ENCODE measurements around the gene AFG3L2.

Gene AFG3L2

DNA sequence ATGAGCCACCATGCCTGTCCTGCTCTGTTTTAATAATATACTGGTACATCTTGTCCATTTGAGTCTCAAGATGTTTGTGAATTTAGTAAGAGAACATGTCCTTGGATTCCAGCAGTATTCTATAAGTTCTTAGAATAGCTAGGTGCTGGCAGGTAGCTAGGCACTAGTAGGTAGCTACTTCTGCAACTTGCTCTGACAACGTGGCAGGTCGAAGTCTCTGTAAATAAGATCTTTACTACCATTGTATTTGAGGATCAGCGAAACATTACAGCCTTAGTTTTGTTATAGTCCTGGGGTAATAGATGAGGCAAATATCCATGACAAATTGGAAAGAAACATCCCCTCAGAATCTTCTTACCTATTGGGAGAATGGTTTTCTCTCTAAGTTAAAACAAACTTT lies 16.5 kb upstream of the AFG3L2 start:
- H3K4me1 ChIP-seq (ENCODE audit: control insufficient read depth in 2 of 2, insufficient read depth in 1 of 2, low read depth in 1 of 2, low read length in 2 of 2): peaks cover 0 to 1% of the 10 kb centered on the region in 2 donors
- H3K27me3 ChIP-seq (ENCODE audit: control insufficient read depth in 3 of 3, insufficient read depth in 3 of 3, low read depth in 1 of 3, low read length in 3 of 3): no peaks in the 10 kb centered on the region
- H2BK120ac ChIP-seq (ENCODE audit: low read depth, low read length): no peak overlapping the region
- no peak overlapping the region for H3K9ac ChIP-seq (ENCODE audit: low read depth, low read length, poor library complexity)
- H3K23ac ChIP-seq (ENCODE audit: low read depth, low read length, poor library complexity): no peak overlapping the region
- no peak overlapping the region for H2BK15ac ChIP-seq (ENCODE audit: low read length)
- H3K79me1 ChIP-seq (ENCODE audit: low read depth, low read length): no peaks in the 10 kb centered on the region
- H3K36me3 ChIP-seq (replicated peaks in 1 of 2; ENCODE audit: control insufficient read depth in 2 of 2, insufficient read depth in 2 of 2, low read length in 2 of 2): no peaks in the 10 kb centered on the region
- no peak for DNase-seq (ENCODE audit: low spot score)
- H3K18ac ChIP-seq (ENCODE audit: low read length): no peak overlapping the region
- no CpG with 5 or more reads among the region's 3 CpGs for WGBS, 2 donors (ENCODE audit: extremely low coverage in 2 of 2, insufficient read length in 2 of 2, insufficient replicate concordance in 1 of 2)
- H2BK12ac ChIP-seq (ENCODE audit: low read length): no peak overlapping the region
- no peak overlapping the region for H4K8ac ChIP-seq (ENCODE audit: low read depth, low read length)
- H2AK5ac ChIP-seq (ENCODE audit: low read depth, low read length): no peak overlapping the region
- no peak overlapping the region for H3K4ac ChIP-seq (ENCODE audit: low read length)
- H3K4me3 ChIP-seq (ENCODE audit: low read length in 2 of 2): no peak overlapping the region
- no peak overlapping the region for H3K27ac ChIP-seq (replicated peaks; ENCODE audit: low read length)
- no peaks in the 10 kb centered on the region for H3K9me3 ChIP-seq (replicated peaks in 1 of 2; ENCODE audit: control insufficient read depth in 2 of 2, insufficient read depth in 1 of 2, low read depth in 1 of 2, low read length in 2 of 2)
- no peak overlapping the region for H4K91ac ChIP-seq (ENCODE audit: low read depth, low read length, poor library complexity)
- H2AFZ ChIP-seq (ENCODE audit: low read length): no peak overlapping the region
- no peak overlapping the region for H2BK5ac ChIP-seq (ENCODE audit: low read length)
- no peak overlapping the region for H3K4me2 ChIP-seq (ENCODE audit: insufficient read depth, low read length, poor library complexity, severe bottlenecking)
- H3K14ac ChIP-seq (ENCODE audit: low read length): no peak overlapping the region

DNA sequence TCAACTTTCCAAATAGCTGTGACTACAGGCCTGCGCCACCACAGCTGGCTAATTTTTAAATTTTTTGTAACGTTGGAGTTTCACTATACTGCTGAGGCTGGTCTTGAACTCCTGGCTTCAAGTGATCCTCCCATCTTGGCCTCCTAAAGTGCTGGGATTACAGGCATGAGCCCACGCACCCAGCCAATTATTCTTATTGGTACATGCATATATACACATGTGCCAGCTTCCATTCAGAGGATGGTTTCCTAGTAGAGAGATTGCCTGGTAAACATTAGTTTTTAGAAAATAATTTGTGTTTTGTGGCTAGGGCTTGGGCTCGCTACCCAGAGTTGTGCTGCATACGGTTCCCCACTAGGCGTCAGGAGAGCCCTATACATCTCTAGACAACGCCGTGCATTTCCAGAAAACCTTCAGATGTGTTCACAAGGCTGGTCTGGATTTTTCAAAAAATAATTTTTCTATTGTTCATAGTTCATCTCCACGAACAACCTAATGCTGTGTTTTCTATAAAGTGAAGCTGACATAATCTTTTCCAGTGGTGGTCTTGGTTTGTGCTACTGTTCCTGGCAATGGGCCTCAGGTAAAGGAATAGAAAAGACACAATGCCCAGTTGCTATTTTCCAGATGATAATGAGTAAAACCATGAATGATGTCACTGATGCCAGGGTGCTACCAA lies 14.6 kb upstream of the AFG3L2 start:
- Histone ChIP-seq H3K9me3 (replicated peaks in 1 of 2; ENCODE audit: control insufficient read depth in 2 of 2, insufficient read depth in 1 of 2, low read depth in 1 of 2, low read length in 2 of 2) (no peaks in the 10 kb centered on the region), H3K36me3 (replicated peaks in 1 of 2; ENCODE audit: control insufficient read depth in 2 of 2, insufficient read depth in 2 of 2, low read length in 2 of 2) (no peaks in the 10 kb centered on the region), H3K4me1 (ENCODE audit: control insufficient read depth in 2 of 2, insufficient read depth in 1 of 2, low read depth in 1 of 2, low read length in 2 of 2) (peaks cover 0 to 1% of the 10 kb centered on the region in 2 donors), H3K18ac (ENCODE audit: low read length) (no peak overlapping the region), H2AK5ac (ENCODE audit: low read depth, low read length) (no peak overlapping the region), H3K9ac (ENCODE audit: low read depth, low read length, poor library complexity) (no peak overlapping the region), H2AFZ (ENCODE audit: low read length) (peak overlapping the region; percentile 21), H3K79me1 (ENCODE audit: low read depth, low read length) (no peaks in the 10 kb centered on the region), H3K27ac (replicated peaks; ENCODE audit: low read length) (no peak overlapping the region), H3K4ac (ENCODE audit: low read length) (no peak overlapping the region), H3K14ac (ENCODE audit: low read length) (no peak overlapping the region), H2BK5ac (ENCODE audit: low read length) (no peak overlapping the region), H3K23ac (ENCODE audit: low read depth, low read length, poor library complexity) (no peak overlapping the region), H2BK12ac (ENCODE audit: low read length) (no peak overlapping the region), H2BK15ac (ENCODE audit: low read length) (no peak overlapping the region), H2BK120ac (ENCODE audit: low read depth, low read length) (no peak overlapping the region), H3K4me3 (ENCODE audit: low read length in 2 of 2) (no peak overlapping the region), H3K27me3 (ENCODE audit: control insufficient read depth in 3 of 3, insufficient read depth in 3 of 3, low read depth in 1 of 3, low read length in 3 of 3) (no peaks in the 10 kb centered on the region), H4K91ac (ENCODE audit: low read depth, low read length, poor library complexity) (no peak overlapping the region), H4K8ac (ENCODE audit: low read depth, low read length) (no peak overlapping the region), H3K4me2 (ENCODE audit: insufficient read depth, low read length, poor library complexity, severe bottlenecking) (no peak overlapping the region)
- no CpG with 5 or more reads among the region's 9 CpGs for WGBS, 2 donors (ENCODE audit: extremely low coverage in 2 of 2, insufficient read length in 2 of 2, insufficient replicate concordance in 1 of 2)
- DNase-seq (ENCODE audit: low spot score): peak; percentile 36

DNA sequence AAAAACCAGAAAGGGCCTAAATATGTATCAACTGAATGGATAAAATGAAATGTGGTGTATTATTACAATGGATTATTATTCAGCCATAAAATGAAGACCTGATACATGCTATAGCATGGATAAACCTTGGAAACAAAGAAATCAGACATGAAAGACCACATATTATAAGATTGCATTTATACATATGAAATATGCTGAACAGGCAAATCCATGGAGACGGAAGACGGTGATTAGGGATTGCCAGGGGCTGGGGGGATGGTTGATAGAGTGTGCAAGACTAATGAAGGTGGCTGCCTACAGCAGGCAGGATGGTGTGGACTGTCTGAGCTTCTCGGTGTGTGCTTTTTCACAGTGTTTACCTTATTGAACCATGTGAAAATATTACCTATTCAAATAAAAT lies 11.4 kb upstream of the AFG3L2 start:
- Histone ChIP-seq H2BK5ac (ENCODE audit: low read length) (no peak overlapping the region), H3K18ac (ENCODE audit: low read length) (no peak overlapping the region), H2BK120ac (ENCODE audit: low read depth, low read length) (no peak overlapping the region), H3K4me2 (ENCODE audit: insufficient read depth, low read length, poor library complexity, severe bottlenecking) (no peak overlapping the region), H3K79me1 (ENCODE audit: low read depth, low read length) (no peaks in the 10 kb centered on the region), H3K4me1 (ENCODE audit: control insufficient read depth in 2 of 2, insufficient read depth in 1 of 2, low read depth in 1 of 2, low read length in 2 of 2) (no peaks in the 10 kb centered on the region), H3K14ac (ENCODE audit: low read length) (no peak overlapping the region), H3K23ac (ENCODE audit: low read depth, low read length, poor library complexity) (no peak overlapping the region), H3K9ac (ENCODE audit: low read depth, low read length, poor library complexity) (no peak overlapping the region), H3K9me3 (replicated peaks in 1 of 2; ENCODE audit: control insufficient read depth in 2 of 2, insufficient read depth in 1 of 2, low read depth in 1 of 2, low read length in 2 of 2) (no peaks in the 10 kb centered on the region), H2BK12ac (ENCODE audit: low read length) (no peak overlapping the region), H3K4ac (ENCODE audit: low read length) (no peak overlapping the region), H3K27ac (replicated peaks; ENCODE audit: low read length) (no peak overlapping the region), H3K27me3 (ENCODE audit: control insufficient read depth in 3 of 3, insufficient read depth in 3 of 3, low read depth in 1 of 3, low read length in 3 of 3) (no peaks in the 10 kb centered on the region), H3K4me3 (ENCODE audit: low read length in 2 of 2) (no peak overlapping the region), H2BK15ac (ENCODE audit: low read length) (no peak overlapping the region), H2AFZ (ENCODE audit: low read length) (no peak overlapping the region), H3K36me3 (replicated peaks in 1 of 2; ENCODE audit: control insufficient read depth in 2 of 2, insufficient read depth in 2 of 2, low read length in 2 of 2) (no peaks in the 10 kb centered on the region), H2AK5ac (ENCODE audit: low read depth, low read length) (no peak overlapping the region), H4K91ac (ENCODE audit: low read depth, low read length, poor library complexity) (no peak overlapping the region), H4K8ac (ENCODE audit: low read depth, low read length) (no peak overlapping the region)
- DNase-seq (ENCODE audit: low spot score): no peak
- WGBS, 2 donors (ENCODE audit: extremely low coverage in 2 of 2, insufficient read length in 2 of 2, insufficient replicate concordance in 1 of 2): no CpG with 5 or more reads among the region's 3 CpGs

DNA sequence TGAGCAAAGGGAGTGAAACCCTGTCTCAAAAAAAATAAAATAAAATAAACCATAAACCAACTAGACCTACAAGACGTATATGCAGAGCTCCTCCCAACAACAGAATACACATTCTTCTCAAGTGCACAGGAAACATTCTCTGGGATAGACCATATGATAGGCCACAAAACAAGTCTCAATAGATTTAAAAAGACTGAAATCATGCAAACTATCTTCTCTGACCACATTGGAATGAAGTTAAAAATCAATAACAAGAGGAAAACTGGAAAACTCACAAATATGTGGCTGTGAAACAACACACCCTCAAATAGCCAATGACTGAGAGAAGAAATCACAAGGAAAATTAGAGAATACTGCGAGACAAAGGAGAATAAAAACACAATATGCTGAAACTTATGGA lies 7.2 kb upstream of the AFG3L2 start:
- H4K8ac ChIP-seq (ENCODE audit: low read depth, low read length): no peak overlapping the region
- H3K14ac ChIP-seq (ENCODE audit: low read length): no peak overlapping the region
- no peak overlapping the region for H3K27ac ChIP-seq (replicated peaks; ENCODE audit: low read length)
- H3K9ac ChIP-seq (ENCODE audit: low read depth, low read length, poor library complexity): no peak overlapping the region
- H2AFZ ChIP-seq (ENCODE audit: low read length): no peak overlapping the region
- no peak overlapping the region for H3K23ac ChIP-seq (ENCODE audit: low read depth, low read length, poor library complexity)
- no peak overlapping the region for H3K18ac ChIP-seq (ENCODE audit: low read length)
- H3K4me3 ChIP-seq (ENCODE audit: low read length in 2 of 2): no peak overlapping the region
- WGBS, 2 donors (ENCODE audit: extremely low coverage in 2 of 2, insufficient read length in 2 of 2, insufficient replicate concordance in 1 of 2): no CpG with 5 or more reads among the region's 2 CpGs
- no peak overlapping the region for H4K91ac ChIP-seq (ENCODE audit: low read depth, low read length, poor library complexity)
- no peak overlapping the region for H2BK12ac ChIP-seq (ENCODE audit: low read length)
- H3K9me3 ChIP-seq (replicated peaks in 1 of 2; ENCODE audit: control insufficient read depth in 2 of 2, insufficient read depth in 1 of 2, low read depth in 1 of 2, low read length in 2 of 2): no peaks in the 10 kb centered on the region
- no peaks in the 10 kb centered on the region for H3K36me3 ChIP-seq (replicated peaks in 1 of 2; ENCODE audit: control insufficient read depth in 2 of 2, insufficient read depth in 2 of 2, low read length in 2 of 2)
- H3K79me1 ChIP-seq (ENCODE audit: low read depth, low read length): no peaks in the 10 kb centered on the region
- H3K27me3 ChIP-seq (ENCODE audit: control insufficient read depth in 3 of 3, insufficient read depth in 3 of 3, low read depth in 1 of 3, low read length in 3 of 3): no peaks in the 10 kb centered on the region
- no peaks in the 10 kb centered on the region for H3K4me1 ChIP-seq (ENCODE audit: control insufficient read depth in 2 of 2, insufficient read depth in 1 of 2, low read depth in 1 of 2, low read length in 2 of 2)
- H3K4me2 ChIP-seq (ENCODE audit: insufficient read depth, low read length, poor library complexity, severe bottlenecking): no peak overlapping the region
- H2BK5ac ChIP-seq (ENCODE audit: low read length): no peak overlapping the region
- no peak overlapping the region for H2BK120ac ChIP-seq (ENCODE audit: low read depth, low read length)
- DNase-seq (ENCODE audit: low spot score): no peak
- no peak overlapping the region for H3K4ac ChIP-seq (ENCODE audit: low read length)
- no peak overlapping the region for H2BK15ac ChIP-seq (ENCODE audit: low read length)
- H2AK5ac ChIP-seq (ENCODE audit: low read depth, low read length): no peak overlapping the region

Measured in neuronal stem cell (in vitro differentiated cells).